WI38 (cell line): ENCODE data around the gene CXCL16.
A peak's percentile ranks its signal among the peaks of the same experiment; 100 is the strongest.
"Not testable (repeated sequence)": the region's sequence is repeated elsewhere in the genome, so short reads cannot be mapped to it uniquely, and the experiment has no call there.

Source experiments
- H3K4me3 ChIP-seq: 2 replicates; pipeline ENCODE4 v1.5.1; 2011; ENCODE audit warnings: low read depth, mild to moderate bottlenecking, control low read depth, low read length
- TF ChIP-seq, protein P1 (sequence below): IDR thresholded peaks from 2 replicates; pipeline ENCODE4 v1.5.1; 2012; ENCODE audit warnings: low read depth, mild to moderate bottlenecking, control low read depth, low read length

The CXCL16 gene

DNA sequence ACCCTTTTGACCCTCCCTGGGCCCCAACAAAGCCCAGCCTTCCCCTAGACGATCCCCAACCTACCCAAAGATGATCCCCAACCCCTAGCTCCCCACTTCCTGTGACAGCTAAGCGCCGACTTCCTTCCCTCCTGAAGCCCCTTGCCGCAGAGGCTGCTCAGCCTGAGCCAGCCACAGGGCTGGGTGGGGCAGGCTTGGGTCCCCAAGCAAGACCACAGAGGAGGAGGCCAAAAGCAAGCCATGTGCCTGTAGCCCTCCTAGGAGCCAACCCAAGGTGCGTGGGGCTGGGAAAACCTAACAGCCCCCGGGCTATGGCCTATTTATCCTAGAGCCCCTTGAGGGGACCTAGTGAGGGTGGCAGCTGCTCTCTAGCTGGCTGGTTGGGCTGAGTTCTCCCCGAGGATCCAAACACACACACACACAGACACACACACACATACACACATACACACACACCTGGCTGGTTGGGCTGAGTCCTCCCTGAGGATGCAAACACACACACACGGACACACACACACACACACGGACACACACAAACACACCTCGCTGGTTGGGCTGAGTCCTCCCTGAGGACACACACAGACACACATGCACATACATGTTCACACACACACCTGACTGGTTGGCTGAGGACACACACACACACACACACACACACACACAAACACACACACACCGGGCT is 24.5 kb downstream of the CXCL16 start:
- TF ChIP-seq, protein P1, sequence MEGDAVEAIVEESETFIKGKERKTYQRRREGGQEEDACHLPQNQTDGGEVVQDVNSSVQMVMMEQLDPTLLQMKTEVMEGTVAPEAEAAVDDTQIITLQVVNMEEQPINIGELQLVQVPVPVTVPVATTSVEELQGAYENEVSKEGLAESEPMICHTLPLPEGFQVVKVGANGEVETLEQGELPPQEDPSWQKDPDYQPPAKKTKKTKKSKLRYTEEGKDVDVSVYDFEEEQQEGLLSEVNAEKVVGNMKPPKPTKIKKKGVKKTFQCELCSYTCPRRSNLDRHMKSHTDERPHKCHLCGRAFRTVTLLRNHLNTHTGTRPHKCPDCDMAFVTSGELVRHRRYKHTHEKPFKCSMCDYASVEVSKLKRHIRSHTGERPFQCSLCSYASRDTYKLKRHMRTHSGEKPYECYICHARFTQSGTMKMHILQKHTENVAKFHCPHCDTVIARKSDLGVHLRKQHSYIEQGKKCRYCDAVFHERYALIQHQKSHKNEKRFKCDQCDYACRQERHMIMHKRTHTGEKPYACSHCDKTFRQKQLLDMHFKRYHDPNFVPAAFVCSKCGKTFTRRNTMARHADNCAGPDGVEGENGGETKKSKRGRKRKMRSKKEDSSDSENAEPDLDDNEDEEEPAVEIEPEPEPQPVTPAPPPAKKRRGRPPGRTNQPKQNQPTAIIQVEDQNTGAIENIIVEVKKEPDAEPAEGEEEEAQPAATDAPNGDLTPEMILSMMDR = no peak
- no peak overlapping the region for H3K4me3 ChIP-seq

DNA sequence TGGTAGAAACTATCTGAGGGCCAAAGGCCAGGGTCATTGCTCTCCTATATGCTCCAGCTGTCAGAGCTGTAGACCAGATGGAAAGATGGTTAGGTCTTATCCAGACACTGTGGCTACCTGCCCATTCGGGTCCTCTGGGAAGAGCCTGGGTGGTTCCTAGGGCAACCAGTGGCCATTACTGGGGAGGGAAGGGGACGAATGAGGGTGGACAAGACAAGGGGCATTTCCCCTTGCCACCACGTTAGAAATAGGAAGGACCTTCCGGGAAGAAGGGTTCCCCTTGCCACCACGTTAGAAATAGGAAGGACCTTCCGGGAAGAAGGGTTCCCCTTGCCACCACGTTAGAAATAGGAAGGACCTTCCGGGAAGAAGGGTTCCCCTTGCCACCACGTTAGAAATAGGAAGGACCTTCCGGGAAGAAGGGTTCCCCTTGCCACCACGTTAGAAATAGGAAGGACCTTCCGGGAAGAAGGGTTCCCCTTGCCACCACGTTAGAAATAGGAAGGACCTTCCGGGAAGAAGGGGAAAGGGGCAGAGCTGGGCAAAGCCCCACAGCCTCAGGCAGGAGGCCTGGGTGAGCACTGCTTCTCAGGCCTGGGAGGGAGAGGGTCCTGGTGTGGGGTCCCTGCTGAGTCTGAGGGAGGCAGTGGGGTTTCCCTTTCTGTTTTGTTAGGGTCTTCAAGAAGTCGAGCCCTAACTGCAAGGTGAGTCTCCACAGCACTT is 25.2 kb downstream of the CXCL16 start:
- not testable (repeated sequence) for H3K4me3 ChIP-seq

DNA sequence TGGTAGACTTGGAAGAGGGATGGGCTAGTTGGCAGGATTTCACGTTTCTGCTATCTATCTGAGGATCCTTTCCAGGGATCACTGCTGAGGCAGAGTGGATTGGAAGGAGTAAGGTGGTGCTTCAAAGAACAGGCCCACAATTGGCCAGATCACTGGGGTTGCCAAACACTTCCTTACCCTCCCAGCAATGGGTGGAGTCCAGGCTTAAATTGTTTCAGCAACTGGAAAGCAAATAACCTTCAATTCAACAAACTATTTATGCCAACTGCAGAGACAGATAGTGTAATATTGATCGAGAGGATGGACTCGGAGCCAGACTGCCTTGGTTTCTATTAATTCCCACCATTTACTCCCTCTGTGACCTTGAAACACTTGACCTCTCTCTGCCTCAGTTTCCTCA is 27.2 kb downstream of the CXCL16 start:
- H3K4me3 ChIP-seq = no peak overlapping the region
- TF ChIP-seq, protein P1 = no peak

DNA sequence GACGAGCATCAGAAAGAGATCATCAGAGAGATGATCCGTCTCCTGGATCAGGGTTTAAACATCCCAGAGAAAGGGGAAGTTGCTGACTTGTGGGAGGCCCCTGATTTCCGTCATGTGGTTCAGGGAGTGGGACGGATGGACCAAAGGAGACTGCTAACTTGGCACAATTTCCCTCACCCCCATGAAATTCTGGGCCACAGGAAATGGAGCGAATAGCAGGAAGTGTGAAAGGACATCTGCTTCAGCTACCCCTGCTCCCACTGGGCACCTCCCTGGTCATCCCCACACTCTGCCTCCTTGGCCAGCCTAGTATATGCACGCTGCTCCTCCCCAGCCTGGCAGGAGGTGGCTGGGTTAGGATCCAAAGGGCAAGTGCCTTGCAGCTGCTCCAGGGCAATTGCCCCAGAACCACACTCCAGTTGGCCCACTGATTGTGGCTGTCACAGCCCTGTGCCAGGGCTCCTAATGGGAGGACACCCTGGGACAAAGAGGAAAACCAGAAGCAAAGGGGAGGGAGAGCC is 28.0 kb downstream of the CXCL16 start:
- TF ChIP-seq, protein P1 = no peak
- no peak overlapping the region for H3K4me3 ChIP-seq

DNA sequence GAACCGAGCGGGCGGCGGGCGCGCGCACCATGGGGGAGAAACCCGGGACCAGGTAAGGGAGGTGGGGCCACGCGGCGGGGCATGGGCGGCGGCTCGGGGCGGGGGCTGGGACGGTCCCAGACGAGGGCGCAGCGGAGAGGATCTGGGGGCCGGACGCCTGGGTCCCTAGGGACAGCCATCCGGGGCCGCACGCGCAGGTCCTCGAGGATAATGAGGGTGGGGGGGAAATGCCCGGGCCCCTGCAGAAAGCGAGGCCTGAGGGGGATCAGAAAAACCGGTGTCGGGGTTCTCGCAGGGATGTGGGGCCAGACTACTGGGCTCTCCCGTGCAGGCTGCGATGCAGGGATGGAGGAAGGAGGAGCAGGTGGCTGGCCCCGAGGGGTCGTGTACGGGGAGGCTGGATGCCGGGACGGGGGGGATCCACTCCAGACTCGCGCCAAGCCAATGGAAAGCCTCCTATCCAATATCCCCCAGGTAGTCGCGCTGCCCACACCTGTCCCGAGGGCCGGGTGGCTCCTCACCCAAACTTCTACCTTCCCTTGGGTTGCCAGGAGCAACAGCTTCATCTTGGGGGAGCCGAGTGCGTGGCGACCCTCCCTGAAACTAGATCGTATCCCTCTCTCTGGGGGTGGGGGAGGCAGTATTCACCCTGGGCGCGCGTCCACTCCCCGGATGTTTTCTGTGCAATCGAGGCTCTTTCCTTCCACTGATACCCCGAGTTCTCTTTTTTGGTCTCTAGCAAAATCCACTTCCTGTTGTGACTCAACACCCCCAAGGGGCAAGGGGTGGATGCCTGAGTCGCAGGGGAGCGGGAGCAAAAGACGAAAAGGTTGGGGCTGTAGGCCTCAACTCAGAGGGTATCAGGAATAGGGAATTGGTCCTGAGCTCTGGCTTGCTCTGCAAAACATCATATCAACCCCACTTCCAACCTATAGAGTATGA is 28.8 kb downstream of the CXCL16 start:
- H3K4me3 ChIP-seq = peak overlapping the region; percentile 66
- TF ChIP-seq, protein P1 = no peak

DNA sequence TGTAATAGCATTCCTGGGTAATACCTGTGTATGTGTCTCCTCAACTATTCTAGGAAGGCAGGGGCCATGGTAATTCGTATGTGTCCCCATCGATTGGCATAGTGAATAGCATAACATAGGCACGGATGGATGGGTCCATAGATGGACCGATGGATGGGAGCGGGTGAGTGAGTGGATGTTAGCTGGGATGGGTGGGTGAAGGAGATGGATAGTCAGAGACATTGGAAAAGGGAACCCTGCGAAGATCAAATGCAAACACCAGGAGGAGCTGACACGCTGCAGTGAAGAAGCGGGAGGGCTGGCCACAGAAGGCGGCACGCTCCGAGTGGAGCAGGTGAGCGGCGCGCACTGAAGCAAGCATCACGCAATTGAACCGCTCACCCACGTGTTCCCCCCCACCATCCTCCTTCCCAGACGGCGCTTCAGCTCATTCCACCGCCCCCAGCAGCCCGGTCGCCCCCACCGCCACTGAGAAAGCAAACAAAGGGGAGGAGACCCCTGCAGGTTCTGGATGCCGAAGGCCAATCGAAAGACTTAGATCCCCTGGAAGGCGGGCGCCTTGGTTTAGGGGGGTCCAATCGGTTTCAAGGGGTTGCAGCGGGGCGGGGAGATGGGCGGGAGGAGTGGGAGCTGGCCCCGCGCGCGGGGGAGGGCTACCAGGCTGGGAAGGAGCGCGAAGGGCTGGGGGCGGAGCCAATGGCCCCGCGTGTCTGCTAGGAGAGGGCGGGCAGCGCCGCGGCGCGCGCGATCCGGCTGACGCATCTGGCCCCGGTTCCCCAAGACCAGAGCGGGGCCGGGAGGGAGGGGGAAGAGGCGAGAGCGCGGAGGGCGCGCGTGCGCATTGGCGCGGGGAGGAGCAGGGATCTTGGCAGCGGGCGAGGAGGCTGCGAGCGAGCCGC is 29.7 kb downstream of the CXCL16 start, which contains the start of gene ARRB2:
Gene ARRB2 (plus strand): TSS at position 839 of the 899 bp plus-strand sequence. CDS start 90 bp downstream, outside the sequence.
- TF ChIP-seq, protein P1 = peak; percentile 11; the same call in 1 of the 2 replicates

DNA sequence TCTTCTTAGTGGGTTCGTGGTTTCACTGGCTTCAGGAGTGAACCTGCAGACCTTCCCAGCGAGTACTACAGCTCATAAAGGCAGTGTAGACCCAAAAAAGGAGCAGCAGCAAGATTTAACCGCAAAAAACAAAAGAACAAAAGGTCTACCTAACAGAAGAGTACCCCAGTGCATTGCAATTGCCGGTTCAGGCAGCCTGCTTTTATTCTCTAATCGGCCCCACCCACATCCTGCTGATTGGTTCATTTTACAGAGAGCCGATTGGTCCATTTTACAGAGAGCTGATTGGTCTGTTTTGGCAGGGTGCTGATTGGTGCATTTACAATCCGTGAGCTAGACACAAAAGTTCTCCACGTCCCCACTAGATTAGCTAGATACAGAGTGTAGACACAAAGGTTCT is 31.3 kb downstream of the CXCL16 start:
- TF ChIP-seq, protein P1 = no peak
- no peak overlapping the region for H3K4me3 ChIP-seq

More for the DNA sequence above, 29.7 kb downstream of the CXCL16 start, which contains the start of gene ARRB2:
- H3K4me3 ChIP-seq = peak within 1 kb of the TSS; percentile 66
